K562 treated with DMSO at 1 percent for 48 hours (cell line): ENCODE results near the gene BEST4. TPM values are rescaled to one million over a fixed set of nuclear protein-coding genes. Genes with fewer than 3 reads are reported as not detected.

ENCODE experiments used
- total RNA-seq: library from RNA; unstranded; fragments of 300-600 nt; gene quantifications from 2 replicates; pipeline ENCODE4 v1.2.3, GENCODE V29; 2022; ENCODE audit warnings: low replicate concordance; ENCODE audit errors: extremely low read depth

BEST4 gene
- not detected in 2 replicates for total RNA-seq

GRCh38 chr1:44788120-44788860 is at the start of gene BEST4:
TSS of gene BEST4 (minus strand) at chr1:44788170. CDS start at chr1:44787705, 465 bp downstream.

GRCh38 chr1:44808063-44808937 is 20.3 kb upstream of the BEST4 start, which contains the start of gene BTBD19:
TSS of gene BTBD19 (plus strand) at chr1:44808523. CDS start at chr1:44808821, 298 bp downstream.

GRCh38 chr1:44806704-44807363 is 18.9 kb upstream of the BEST4 start, which contains the start of gene DYNLT4:
TSS of gene DYNLT4 (minus strand) at chr1:44807351. CDS start at chr1:44806668, 683 bp downstream.

GRCh38 chr1:44799770-44800584 is 12.0 kb upstream of the BEST4 start, which contains the start of gene PLK3:
TSS of gene PLK3 (plus strand) at chr1:44800377. CDS start at chr1:44800464, 87 bp downstream.

GRCh38 chr1:44775078-44775929 is 12.7 kb downstream of the BEST4 start, which contains the start of gene RPS8:
TSS of gene RPS8 (plus strand) at chr1:44775540. CDS start at chr1:44775597, 57 bp downstream.

GRCh38 chr1:44739307-44740178 is 48.4 kb downstream of the BEST4 start, which contains the start of gene KIF2C:
TSS of gene KIF2C (plus strand) at chr1:44739837. CDS start at chr1:44739933, 96 bp downstream.

Other genes starting within 250 kb of the BEST4 start
- not detected in 2 replicates for gene TMEM53, start 113.7 kb downstream of the BEST4 start, total RNA-seq
- not detected in 2 replicates for gene ARMH1, start 113.5 kb downstream of the BEST4 start, total RNA-seq
- gene RNU5D-1, start 57.0 kb downstream of the BEST4 start, total RNA-seq = not detected in 2 replicates
- gene KIF2C, start 48.3 kb downstream of the BEST4 start, total RNA-seq = not detected in 2 replicates
- gene RPS8, start 12.6 kb downstream of the BEST4 start, total RNA-seq = 4,012 and 8,491 TPM in 2 replicates
- not detected in 2 replicates for gene PLK3, start 12.2 kb upstream of the BEST4 start, total RNA-seq
- not detected in 2 replicates for gene DYNLT4, start 19.2 kb upstream of the BEST4 start, total RNA-seq
- gene BTBD19, start 20.4 kb upstream of the BEST4 start, total RNA-seq = not detected in 2 replicates
- not detected in 2 replicates for gene PTCH2, start 55.1 kb upstream of the BEST4 start, total RNA-seq
- gene EIF2B3, start 198.4 kb upstream of the BEST4 start, total RNA-seq = not detected in 2 replicates
- gene HECTD3, start 223.2 kb upstream of the BEST4 start, total RNA-seq = not detected in 2 replicates
- gene UROD, start 224.1 kb upstream of the BEST4 start, total RNA-seq = not detected in 2 replicates